SK-N-SH treated with all-trans-retinoic acid at 6 μM for 48 hours (cell line): ENCODE data around the gene CHSY1.

Experiments
- ATAC-seq: fragments of 200-7000 bp; cut with Tn5 transposase; 3 replicates; pipeline ENCODE4 v1.9.1; 2020; ENCODE audit warnings: mild to moderate bottlenecking, moderate library complexity
- ARNTL ChIP-seq: fragments of 450-650 bp; formaldehyde crosslinking; IDR thresholded peaks from 2 replicates; pipeline ENCODE4 v1.5.0; 2020; ENCODE audit warnings: low read depth, mild to moderate bottlenecking, moderate library complexity, borderline replicate concordance
- BACH2 ChIP-seq: fragments of 250-450 bp; sonication (Bioruptor Pico); IDR thresholded peaks from 2 replicates; pipeline ENCODE4 v1.9.0; 2021; ENCODE audit warnings: mild to moderate bottlenecking, borderline replicate concordance
- CSDC2 ChIP-seq: fragments of 250-450 bp; sonication (Bioruptor Pico); IDR thresholded peaks from 2 replicates; pipeline ENCODE4 v1.5.0; 2020; ENCODE audit warnings: mild to moderate bottlenecking, moderate library complexity
- ESRRG ChIP-seq: fragments of 250-450 bp; sonication (Bioruptor Pico); IDR thresholded peaks from 2 replicates; pipeline ENCODE4 v1.6.1; 2021; ENCODE audit warnings: mild to moderate bottlenecking
- GLIS3 ChIP-seq: fragments of 250-450 bp; sonication (Bioruptor Pico); IDR thresholded peaks from 2 replicates; pipeline ENCODE4 v1.5.0; 2020; ENCODE audit warnings: mild to moderate bottlenecking, moderate library complexity
- ISL1 ChIP-seq: fragments of 250-450 bp; sonication (Bioruptor Pico); IDR thresholded peaks from 2 replicates; pipeline ENCODE4 v2.1.2; 2022; ENCODE audit warnings: mild to moderate bottlenecking, moderate library complexity
- OSR1 ChIP-seq: fragments of 250-450 bp; sonication (Bioruptor Pico); IDR thresholded peaks from 2 replicates; pipeline ENCODE4 v1.8.0; 2022; ENCODE audit warnings: moderate library complexity, mild to moderate bottlenecking, inconsistent platforms
- PPARA ChIP-seq: fragments of 250-450 bp; sonication (Bioruptor Pico); IDR thresholded peaks from 2 replicates; pipeline ENCODE4 v1.5.0; 2020; ENCODE audit warnings: mild to moderate bottlenecking, borderline replicate concordance
- RARB ChIP-seq: fragments of 250-450 bp; sonication (Bioruptor Pico); IDR thresholded peaks from 2 replicates; pipeline ENCODE4 v1.8.0; 2021; ENCODE audit warnings: mild to moderate bottlenecking, moderate library complexity
- SNAI2 ChIP-seq: fragments of 250-450 bp; sonication (Bioruptor Pico); IDR thresholded peaks from 2 replicates; pipeline ENCODE4 v1.5.0; 2020; ENCODE audit warnings: mild to moderate bottlenecking, moderate library complexity
- TCF4 ChIP-seq: fragments of 250-450 bp; sonication (Bioruptor Pico); IDR thresholded peaks from 2 replicates; pipeline ENCODE4 v1.8.0; 2021; ENCODE audit warnings: mild to moderate bottlenecking, moderate library complexity, borderline replicate concordance
- TOX ChIP-seq: fragments of 250-450 bp; sonication (Bioruptor Pico); IDR thresholded peaks from 2 replicates; pipeline ENCODE4 v1.8.0; 2021; ENCODE audit warnings: mild to moderate bottlenecking, moderate library complexity, borderline replicate concordance
- ZC3H10 ChIP-seq: fragments of 250-450 bp; sonication (Bioruptor Pico); IDR thresholded peaks from 2 replicates; pipeline ENCODE4 v1.5.1; 2021; ENCODE audit warnings: mild to moderate bottlenecking, moderate library complexity
- ZFP3 ChIP-seq: fragments of 250-450 bp; sonication (Bioruptor Pico); IDR thresholded peaks from 2 replicates; pipeline ENCODE4 v1.5.0; 2020; ENCODE audit warnings: mild to moderate bottlenecking, moderate library complexity
- ZFP30 ChIP-seq: fragments of 450-650 bp; formaldehyde crosslinking; IDR thresholded peaks from 2 replicates; pipeline ENCODE4 v1.5.0; 2022; ENCODE audit warnings: mild to moderate bottlenecking, moderate library complexity
- ZNF70 ChIP-seq: fragments of 450-650 bp; formaldehyde crosslinking; IDR thresholded peaks from 2 replicates; pipeline ENCODE4 v1.5.0; 2020; ENCODE audit warnings: mild to moderate bottlenecking, moderate library complexity
- TF ChIP-seq, protein P1 (sequence below): fragments of 250-450 bp; sonication (Bioruptor Pico); IDR thresholded peaks from 2 replicates; pipeline ENCODE4 v1.5.1; 2021; ENCODE audit warnings: mild to moderate bottlenecking, moderate library complexity
- TF ChIP-seq, protein P2 (sequence below): fragments of 250-450 bp; sonication (Bioruptor Pico); IDR thresholded peaks from 2 replicates; pipeline ENCODE4 v1.5.0; 2020; ENCODE audit warnings: mild to moderate bottlenecking, moderate library complexity
- TF ChIP-seq, protein P3 (sequence below): fragments of 250-450 bp; sonication (Bioruptor Pico); IDR thresholded peaks from 2 replicates; pipeline ENCODE4 v1.8.0; 2021; ENCODE audit warnings: low read depth, mild to moderate bottlenecking, moderate library complexity, borderline replicate concordance

The CHSY1 gene

DNA sequence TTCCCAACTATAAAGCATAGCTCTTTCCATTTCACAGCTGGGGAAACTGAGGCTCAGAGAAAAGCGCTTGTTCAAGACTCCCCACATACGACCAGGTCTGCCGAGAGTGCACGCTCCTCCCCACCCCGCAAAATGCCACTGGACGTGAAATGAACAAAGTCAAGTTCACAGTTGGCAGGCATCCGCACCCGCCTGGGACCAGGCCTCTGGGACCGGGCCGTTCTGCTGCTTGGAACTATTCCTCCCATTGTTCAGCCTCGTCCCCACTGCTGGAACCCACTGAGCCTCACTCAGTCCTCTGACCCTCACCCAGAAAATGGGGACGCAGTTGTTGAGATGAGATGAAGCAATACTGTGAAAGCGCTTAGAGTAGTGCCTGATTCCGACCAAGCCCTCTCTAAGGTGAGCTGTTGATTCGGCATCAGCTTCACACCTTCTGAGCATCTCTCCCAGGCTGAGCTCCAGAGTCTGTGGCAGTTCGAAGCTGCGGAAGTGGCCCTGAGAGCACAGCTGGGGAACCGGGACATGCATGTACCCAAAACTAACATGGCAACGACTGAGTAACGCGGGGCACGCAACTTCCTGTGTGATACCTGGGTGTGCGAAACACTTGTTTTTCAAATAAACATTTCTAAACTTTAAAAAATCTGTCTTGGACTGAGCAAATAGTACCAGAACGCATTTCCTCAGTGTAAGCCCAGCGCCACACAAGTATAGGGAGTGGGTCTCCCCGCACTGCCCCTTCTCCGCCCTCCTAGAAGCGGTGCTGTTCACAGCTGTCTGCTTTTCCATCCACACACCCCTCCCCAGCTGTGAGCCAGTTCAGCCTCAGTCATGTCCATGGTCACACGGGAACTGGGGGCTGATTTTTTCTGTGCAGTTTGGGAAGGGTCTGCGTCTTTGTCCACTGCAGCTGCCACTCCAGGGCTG, 93.4 kb downstream of the CHSY1 start:
- TF ChIP-seq CSDC2 (CRISPR knock-in tag) (no peak), ARNTL (no peak), GLIS3 (CRISPR knock-in tag) (no peak), ZNF70 (no peak), RARB (CRISPR knock-in tag) (no peak), SNAI2 (CRISPR knock-in tag) (no peak)
- TF ChIP-seq, protein P1, sequence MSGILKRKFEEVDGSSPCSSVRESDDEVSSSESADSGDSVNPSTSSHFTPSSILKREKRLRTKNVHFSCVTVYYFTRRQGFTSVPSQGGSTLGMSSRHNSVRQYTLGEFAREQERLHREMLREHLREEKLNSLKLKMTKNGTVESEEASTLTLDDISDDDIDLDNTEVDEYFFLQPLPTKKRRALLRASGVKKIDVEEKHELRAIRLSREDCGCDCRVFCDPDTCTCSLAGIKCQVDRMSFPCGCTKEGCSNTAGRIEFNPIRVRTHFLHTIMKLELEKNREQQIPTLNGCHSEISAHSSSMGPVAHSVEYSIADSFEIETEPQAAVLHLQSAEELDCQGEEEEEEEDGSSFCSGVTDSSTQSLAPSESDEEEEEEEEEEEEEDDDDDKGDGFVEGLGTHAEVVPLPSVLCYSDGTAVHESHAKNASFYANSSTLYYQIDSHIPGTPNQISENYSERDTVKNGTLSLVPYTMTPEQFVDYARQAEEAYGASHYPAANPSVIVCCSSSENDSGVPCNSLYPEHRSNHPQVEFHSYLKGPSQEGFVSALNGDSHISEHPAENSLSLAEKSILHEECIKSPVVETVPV, result no peak
- ATAC-seq, result no peak

DNA sequence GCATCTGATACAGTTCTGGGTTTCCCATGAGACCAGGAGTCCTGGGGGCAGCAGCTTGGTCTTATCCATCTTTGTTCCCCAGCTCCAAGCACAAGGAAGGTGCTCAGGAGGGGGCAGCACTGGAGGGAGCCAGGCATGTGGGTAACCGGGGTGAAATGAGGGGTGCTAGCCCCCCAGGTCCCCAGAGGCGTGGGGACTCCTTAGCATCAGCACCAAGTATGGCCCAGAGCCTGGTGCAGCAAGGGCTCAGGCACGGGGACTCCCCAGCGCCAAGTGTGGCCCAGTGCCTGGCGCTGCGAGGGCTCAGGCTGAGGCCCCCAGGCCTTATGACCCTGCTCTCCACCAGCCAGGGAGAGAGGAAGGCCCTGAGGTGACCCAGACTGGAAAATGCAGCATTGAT, 94.1 kb downstream of the CHSY1 start:
- ATAC-seq, result no peak
- TF ChIP-seq ISL1 (CRISPR knock-in tag) (no peak), ESRRG (CRISPR knock-in tag) (no peak), TOX (CRISPR knock-in tag) (no peak), ZFP3 (CRISPR knock-in tag) (no peak), OSR1 (CRISPR knock-in tag) (no peak), GLIS3 (CRISPR knock-in tag) (no peak), ARNTL (no peak)
- TF ChIP-seq, protein P2, sequence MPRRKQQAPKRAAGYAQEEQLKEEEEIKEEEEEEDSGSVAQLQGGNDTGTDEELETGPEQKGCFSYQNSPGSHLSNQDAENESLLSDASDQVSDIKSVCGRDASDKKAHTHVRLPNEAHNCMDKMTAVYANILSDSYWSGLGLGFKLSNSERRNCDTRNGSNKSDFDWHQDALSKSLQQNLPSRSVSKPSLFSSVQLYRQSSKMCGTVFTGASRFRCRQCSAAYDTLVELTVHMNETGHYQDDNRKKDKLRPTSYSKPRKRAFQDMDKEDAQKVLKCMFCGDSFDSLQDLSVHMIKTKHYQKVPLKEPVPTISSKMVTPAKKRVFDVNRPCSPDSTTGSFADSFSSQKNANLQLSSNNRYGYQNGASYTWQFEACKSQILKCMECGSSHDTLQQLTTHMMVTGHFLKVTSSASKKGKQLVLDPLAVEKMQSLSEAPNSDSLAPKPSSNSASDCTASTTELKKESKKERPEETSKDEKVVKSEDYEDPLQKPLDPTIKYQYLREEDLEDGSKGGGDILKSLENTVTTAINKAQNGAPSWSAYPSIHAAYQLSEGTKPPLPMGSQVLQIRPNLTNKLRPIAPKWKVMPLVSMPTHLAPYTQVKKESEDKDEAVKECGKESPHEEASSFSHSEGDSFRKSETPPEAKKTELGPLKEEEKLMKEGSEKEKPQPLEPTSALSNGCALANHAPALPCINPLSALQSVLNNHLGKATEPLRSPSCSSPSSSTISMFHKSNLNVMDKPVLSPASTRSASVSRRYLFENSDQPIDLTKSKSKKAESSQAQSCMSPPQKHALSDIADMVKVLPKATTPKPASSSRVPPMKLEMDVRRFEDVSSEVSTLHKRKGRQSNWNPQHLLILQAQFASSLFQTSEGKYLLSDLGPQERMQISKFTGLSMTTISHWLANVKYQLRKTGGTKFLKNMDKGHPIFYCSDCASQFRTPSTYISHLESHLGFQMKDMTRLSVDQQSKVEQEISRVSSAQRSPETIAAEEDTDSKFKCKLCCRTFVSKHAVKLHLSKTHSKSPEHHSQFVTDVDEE (CRISPR knock-in tag), result no peak
- TF ChIP-seq, protein P3, sequence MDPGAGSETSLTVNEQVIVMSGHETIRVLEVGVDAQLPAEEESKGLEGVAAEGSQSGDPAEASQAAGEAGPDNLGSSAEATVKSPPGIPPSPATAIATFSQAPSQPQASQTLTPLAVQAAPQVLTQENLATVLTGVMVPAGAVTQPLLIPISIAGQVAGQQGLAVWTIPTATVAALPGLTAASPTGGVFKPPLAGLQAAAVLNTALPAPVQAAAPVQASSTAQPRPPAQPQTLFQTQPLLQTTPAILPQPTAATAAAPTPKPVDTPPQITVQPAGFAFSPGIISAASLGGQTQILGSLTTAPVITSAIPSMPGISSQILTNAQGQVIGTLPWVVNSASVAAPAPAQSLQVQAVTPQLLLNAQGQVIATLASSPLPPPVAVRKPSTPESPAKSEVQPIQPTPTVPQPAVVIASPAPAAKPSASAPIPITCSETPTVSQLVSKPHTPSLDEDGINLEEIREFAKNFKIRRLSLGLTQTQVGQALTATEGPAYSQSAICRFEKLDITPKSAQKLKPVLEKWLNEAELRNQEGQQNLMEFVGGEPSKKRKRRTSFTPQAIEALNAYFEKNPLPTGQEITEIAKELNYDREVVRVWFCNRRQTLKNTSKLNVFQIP (CRISPR knock-in tag), result no peak

DNA sequence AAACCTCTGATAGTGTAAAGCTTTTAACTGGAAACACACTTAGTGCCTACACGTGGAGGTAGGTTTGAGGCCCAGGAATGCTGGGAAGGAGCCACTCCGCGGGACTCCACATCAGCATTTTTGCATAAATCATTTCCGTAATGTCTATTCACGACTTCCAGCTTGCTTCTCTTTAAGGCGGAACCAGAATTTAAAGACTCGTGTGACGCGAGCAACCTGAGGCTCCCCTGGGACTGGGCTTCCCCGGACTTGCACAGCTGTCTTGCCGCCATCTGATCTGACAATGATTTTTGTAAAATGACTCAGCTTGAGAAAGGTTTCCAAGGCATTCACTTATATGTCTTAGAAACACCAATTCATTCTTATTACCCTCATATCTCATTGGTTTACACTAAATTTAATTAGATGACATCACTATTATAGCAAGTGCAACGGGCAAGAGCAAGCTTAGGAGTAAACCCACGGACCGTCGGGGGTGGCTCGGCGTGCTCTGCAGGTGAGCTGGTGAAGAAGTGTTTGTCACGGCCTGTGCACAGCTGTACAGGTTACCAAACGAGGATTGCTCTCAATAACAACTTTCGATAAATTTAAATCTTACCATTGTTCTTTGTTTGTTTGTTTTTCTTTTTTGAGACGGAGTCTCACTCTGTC, 95.2 kb downstream of the CHSY1 start:
- ATAC-seq, result no peak
- TF ChIP-seq ZC3H10 (CRISPR knock-in tag) (no peak), OSR1 (CRISPR knock-in tag) (no peak), BACH2 (CRISPR knock-in tag) (no peak), ESRRG (CRISPR knock-in tag) (no peak), PPARA (CRISPR knock-in tag) (no peak), ZFP30 (no peak), TCF4 (CRISPR knock-in tag) (no peak)
- TF ChIP-seq, protein P3 (CRISPR knock-in tag), result no peak
- TF ChIP-seq, protein P1, result no peak
